Activated CD4-positive, alpha-beta T cell treated with anti-CD3 and anti-CD28 coated beads, Interleukin-2, Interleukin-4, amounts not matched to agents 100 ng/mL and 50 ng/mL, durations not matched to agents 16 hours and 8 hours (primary cell): Measurements from ENCODE around the gene SLC26A1.

Source experiments
- DNase-seq: peaks from one replicate; pipeline ENCODE4 v3.0.0-alpha.2; 2020; ENCODE audit warnings: low spot score

SLC26A1 gene, protein sequence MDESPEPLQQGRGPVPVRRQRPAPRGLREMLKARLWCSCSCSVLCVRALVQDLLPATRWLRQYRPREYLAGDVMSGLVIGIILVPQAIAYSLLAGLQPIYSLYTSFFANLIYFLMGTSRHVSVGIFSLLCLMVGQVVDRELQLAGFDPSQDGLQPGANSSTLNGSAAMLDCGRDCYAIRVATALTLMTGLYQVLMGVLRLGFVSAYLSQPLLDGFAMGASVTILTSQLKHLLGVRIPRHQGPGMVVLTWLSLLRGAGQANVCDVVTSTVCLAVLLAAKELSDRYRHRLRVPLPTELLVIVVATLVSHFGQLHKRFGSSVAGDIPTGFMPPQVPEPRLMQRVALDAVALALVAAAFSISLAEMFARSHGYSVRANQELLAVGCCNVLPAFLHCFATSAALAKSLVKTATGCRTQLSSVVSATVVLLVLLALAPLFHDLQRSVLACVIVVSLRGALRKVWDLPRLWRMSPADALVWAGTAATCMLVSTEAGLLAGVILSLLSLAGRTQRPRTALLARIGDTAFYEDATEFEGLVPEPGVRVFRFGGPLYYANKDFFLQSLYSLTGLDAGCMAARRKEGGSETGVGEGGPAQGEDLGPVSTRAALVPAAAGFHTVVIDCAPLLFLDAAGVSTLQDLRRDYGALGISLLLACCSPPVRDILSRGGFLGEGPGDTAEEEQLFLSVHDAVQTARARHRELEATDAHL

DNA sequence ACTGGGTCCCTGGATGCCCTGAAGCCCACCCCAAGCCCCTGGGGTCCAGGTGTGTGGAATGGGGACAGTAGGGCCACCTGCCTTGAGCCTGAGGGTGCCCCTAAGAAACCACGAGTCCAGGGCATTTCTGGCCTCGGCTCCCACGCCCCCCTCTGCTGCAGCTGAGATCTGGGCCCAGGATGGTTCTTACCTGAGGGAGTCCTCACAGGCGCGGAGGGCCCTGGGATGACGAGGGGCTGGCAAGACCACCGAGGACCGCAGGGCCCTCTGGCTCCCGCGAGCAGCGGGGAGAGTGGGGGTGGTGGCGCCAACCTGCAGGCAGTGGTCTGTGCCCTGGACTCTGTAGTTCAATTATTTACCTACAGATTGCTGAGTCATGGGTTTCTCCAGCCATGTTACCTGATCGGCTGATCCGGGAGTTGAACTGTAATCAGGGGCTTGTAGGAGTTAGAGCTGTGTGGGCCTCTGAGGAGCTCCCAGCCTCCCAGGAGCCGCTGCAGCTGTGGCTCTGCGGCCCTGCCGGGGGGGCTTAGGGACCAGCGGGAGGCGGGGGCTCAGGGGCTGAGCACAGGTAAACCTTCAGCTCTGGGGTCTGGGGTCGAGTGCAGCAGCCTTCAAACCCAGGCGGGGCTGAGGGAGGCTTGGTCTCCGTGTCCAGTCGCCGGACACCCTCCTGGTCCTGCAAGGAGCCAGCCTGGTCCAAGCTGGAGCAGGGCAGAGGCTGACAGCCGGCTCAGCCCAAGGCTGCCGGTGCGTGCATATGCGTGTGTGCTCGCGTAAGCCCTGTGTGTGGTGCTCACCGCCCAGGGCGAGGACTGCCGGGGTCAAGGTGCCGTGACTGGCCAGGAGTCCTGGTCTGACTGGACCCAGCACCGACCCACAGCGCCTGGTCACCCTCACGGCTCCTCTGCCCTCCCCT is at the start of gene SLC26A1:
SLC26A1 (minus strand) TSS at position 294 of the 919 bp plus-strand sequence. CDS start 1,701 bp downstream, outside the sequence.
- DNase-seq = no peak

DNA sequence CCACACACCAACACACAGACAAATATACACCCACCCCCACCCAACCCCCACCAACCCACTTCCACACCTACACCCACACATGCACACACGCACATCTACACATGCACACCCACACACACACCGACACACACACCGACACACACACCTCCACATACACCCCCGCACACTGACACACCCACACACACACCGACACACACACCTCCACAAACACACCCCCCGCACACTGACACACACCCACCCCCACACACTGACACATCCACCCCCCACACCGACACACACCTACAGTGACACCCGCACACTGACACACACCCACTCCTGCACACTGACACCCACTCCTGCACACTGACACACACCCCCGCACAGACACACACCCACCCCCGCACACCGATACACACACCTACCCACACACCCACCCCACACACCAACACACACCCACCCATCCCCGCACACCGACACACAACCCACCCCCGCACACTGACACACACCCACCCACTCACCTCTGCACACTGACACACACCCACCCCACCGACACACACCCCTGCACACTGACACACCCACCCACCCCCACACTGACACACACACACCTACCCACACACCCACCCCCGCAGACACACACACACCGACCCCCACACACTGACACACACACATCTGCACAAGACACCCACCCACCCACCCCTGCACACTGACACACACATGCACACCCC is 49.3 kb upstream of the SLC26A1 start:
- DNase-seq = no peak

DNA sequence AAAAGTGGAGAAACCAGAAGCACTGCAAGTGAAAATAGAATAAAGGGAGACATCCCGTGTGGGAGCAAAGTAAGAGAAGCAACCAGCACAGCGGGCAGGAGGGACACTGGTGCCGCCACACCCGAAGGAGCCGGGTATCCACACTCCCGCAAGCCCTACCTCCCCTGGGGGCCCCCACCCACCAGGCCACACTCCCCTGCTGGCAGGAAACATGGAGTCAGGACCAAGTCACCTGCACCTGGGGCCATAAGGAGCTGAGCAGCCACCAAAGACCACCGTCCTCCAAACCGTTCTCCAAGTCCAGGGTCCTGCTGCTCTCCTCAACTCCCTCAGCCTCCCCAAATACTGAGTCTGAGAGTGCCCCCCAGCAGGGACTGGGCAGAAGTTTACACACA is 48.7 kb upstream of the SLC26A1 start:
- no peak for DNase-seq

DNA sequence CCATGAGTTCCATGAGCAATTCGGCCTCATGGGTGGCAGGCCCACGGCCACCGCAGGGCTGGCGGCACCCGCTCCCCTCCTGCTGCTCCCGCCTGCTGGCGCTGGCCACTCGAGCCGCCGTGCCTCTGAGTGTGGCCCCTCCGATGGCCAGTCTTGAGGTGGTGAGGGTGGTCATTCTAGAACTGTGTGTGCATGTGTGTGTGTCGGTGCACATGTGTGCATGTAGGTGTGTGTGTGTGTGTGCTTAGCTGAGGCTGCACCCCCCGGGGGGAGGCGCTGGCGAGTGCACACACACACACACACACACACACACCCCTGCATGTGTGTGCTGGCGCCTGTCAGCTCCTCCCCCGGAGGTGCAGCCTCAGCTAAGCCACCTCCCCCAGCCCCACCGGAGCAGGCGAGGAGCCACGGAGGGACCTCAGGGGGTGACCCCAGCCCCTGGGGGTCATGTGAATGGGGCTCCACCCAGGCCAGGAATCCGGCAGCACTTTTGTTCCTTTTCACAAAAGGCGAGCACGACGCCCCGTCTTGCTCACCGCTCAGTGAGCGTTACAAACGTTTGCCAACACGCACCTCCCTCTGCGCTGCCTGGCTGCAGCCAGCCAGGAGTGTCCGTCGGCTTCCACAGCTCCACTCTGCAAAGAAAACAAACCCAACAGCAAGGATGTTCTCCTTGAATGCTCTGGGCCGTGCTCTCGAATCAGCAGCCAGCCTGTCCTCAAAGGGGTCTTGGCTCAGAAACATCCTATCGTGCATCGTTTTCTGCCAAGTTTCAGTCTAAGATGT is 48.1 kb upstream of the SLC26A1 start:
- no peak for DNase-seq

DNA sequence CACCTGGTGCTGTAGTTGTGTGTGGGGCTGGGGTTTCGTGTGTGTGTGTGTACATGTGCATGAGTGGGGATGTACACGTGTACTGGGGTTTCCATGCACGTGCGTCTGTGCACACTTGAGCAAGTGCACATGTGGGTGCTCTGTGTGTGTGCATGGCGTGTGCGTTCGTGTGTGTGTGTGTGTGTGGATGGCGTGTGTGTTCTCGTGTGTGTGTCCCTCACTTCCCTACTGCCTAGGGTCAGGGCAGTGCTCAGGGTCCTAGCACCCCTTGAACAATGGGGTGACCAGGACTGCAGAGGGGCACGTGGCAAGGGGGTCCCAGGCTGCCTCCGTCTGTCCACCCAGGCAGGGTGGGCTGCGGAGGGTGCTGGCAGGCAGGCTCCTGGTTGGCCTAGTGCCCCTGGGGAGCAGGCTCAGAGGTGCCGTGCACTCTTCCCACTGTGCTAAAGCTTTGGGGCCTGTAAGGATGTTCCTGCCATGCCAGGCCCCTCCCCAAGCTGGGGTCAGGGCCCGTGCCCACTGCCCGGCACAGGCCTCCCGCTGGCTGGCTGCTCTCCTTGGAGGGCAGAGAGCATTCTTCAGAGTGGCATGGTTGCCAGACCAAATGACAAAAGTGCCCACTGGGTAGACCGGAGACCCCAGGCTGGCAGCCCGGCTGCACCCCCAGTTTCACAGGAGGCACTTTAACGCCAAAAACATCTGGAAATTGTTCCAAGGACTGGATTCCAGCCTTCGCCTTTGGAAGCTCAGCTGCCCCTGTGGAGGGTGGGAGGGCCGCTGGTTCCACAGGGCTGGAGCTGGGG is 47.3 kb upstream of the SLC26A1 start:
- no peak for DNase-seq

DNA sequence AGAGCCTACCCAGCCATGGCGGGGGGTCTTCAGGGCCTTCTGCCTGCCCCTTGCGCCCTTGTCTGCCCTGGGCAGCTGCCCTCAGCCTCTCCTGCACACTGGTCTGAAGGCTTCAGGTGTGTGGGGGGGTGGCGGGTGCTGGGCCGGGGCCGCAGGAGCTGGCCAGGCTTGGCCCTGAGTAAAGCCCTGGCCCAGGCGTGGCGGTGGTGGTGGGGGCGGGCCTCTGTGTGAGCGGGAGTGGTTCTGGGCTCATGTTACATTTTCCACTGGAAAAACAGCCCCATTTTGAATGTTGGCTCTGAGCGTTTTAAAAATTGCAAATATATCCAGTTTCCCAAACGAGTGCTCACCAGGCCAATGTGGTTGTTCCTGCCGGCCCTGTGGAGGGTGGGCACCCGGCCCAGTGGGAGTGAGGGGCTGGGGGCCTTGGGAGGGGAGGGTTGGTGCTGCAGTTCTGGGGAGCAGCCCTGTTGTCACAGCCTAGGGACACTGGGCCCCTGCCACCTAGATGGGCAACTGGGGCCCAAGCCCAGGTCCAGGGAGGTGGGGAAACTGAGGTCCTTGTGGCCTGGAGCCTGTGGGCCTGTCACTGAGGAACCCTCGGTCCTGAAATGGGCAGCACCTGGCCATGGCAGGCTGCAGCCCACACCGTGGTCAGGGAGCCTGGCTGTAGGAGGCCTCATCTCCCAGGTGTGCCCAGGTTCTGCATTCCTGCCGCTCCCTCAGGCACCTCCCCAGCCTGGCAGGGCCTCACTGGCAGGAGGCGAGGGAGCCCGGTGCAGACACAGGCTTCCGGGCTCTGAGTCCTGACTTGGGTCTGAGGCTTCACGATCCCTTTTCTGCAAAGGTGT is 46.5 kb upstream of the SLC26A1 start:
- no peak for DNase-seq

DNA sequence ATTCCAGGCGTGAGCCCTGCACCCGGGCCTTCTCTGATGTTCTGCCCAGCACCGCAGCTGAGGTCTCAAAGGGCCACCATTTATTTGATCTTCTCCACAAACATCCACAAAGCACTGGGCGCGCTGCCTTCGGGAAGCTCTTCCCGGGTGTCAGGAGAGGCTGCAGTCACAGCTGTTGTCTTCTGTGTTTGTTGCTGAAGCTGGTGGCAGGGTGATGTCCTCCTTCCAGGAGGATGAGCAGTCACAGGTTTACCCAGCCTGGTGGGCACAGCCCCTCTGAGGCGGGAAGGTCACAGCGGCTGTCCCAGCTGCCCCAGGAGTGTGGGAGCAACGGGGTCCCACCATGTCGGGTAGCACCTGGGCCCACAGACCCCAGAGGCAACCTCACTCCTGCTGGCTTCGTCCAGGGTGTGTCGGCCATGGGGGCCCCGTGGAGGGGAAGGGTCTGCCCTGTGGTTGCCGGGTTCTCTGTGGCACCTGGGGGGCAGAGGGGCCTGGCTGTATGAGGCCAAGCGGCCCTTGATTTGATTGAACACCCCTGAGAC is 45.8 kb upstream of the SLC26A1 start:
- DNase-seq = no peak

DNA sequence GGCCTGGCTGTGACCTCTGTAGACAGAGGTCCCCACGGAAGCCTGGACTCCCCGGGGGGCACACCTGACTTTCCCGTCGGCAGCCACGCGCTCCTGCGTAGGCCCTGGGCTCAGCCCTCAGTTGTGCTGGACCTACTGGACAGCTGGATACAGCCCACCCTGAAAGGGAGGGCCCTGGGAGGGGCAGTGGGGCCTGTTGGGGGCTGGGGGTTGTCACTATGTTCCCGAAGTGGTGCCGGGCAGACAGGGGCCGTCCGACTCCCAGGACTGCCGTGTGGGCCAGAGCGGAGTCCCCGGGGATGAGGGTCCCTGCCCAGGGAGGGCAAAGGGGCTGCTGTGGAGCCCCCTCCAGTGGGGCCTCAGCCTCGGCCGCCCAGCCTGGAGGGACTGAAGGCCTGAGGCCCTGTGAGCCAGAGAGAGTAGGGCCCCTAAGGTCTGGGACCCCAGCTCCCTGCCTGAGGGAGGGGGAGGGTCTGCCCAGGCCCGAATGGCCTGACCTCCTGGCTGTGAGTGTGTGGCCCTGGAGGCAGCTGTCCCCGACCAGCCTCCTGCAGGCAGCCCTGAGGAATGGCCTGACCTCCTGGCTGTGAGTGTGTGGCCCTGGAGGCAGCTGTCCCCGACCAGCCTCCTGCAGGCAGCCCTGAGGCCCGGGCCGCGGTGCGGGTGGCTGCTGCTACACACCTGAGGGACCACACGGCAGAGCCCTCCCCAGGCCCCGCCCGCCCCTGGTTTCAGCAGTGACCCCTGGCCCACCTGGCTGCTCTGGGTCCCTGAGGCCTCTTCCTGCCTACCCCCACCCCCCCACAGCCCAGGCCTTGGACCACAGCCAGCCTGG is 44.0 kb upstream of the SLC26A1 start:
- DNase-seq = no peak

DNA sequence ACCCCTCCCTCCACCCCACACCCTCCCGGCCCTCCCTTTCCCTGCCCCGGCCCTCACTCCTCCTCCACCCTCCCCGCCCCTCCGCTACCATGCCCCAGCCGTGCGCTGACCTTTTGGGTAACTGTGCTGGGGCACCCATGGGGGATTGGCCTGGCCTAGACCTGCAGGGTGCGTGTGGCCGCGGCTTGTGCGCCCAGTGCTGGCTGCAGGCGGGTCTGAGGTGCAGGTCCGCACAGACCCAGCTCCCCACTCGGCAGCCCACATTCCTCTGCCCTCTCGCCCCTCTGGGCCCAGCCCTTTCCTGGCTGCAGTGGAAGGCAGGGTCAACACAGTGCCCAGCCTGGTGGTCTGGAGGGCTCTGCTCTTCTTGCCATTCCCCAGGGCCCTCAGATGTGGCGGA is 42.9 kb upstream of the SLC26A1 start:
- no peak for DNase-seq

DNA sequence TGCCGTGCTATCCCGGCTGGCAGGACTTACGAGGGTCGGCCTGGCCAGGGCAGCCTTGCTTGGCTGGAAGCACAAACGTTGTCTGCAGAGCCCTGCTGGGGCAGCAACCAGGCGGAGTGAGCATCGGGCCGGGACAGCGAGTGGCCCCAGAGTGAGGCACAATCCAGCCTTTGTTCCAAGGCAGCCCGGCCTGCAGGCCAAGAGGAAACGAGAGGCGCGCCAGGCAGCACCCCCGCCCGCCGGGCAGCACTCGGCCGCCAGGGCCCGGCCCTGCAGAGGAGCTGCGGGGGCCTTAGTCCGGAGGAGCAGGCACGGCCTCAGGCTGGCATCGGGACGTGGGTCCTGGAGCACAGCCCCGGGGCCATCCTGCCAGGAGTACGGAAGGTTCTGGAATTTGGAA is 42.3 kb upstream of the SLC26A1 start:
- no peak for DNase-seq

DNA sequence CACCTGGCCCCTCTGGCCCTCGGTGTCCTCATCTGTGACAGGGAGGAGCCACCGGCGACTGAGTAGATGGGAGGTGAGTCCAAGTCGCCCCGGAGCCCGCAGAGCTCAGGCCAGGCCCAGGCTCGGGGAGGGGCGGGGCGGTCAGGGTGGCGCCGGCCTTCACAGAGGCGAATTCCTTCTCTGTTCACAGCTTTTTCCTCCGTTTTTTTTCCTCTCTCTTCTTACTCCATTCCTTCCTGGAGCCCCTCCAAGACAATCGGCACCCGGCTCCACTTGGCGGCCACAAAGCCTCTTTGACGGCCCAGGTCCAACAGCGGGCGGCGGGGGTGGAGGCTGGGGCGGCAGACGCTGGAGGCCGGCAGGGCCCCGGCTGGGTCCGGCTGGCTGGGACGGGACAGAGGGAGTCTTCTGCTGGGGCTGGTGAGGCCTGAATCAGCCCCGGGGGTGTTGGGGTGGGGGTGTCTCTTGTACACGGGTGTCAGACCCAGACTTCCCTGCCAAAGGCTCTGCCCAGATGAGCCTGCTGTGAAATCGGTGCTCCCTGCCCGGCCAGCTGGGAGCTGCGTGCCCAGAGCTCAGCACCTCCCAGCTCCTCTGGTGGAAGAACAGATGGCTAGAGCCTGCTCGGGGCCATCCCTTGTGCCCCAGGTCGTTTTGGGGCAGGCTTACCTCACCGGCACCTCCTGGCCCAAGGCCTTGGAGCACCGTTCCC is 40.8 kb upstream of the SLC26A1 start:
- no peak for DNase-seq

DNA sequence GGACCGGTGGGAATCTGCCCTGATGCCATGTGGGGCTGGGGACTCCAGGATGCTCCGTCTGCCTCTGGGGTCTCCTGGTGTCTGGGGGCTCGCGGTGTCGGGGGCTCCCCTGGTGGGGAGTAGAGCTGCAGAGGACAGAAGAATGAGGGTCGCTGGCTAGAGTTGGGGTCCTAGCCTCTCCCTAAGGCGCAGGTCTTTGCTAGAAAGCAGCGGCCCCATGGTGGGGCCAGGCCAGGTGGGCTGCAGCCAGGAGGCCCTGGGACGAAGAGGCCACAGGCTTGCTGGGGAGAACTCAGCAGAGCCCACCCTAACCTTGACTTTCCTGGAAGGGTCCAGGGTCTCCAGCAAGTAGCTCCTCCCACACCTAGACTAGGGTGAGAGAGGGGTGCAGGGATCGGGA is 39.7 kb upstream of the SLC26A1 start:
- no peak for DNase-seq

DNA sequence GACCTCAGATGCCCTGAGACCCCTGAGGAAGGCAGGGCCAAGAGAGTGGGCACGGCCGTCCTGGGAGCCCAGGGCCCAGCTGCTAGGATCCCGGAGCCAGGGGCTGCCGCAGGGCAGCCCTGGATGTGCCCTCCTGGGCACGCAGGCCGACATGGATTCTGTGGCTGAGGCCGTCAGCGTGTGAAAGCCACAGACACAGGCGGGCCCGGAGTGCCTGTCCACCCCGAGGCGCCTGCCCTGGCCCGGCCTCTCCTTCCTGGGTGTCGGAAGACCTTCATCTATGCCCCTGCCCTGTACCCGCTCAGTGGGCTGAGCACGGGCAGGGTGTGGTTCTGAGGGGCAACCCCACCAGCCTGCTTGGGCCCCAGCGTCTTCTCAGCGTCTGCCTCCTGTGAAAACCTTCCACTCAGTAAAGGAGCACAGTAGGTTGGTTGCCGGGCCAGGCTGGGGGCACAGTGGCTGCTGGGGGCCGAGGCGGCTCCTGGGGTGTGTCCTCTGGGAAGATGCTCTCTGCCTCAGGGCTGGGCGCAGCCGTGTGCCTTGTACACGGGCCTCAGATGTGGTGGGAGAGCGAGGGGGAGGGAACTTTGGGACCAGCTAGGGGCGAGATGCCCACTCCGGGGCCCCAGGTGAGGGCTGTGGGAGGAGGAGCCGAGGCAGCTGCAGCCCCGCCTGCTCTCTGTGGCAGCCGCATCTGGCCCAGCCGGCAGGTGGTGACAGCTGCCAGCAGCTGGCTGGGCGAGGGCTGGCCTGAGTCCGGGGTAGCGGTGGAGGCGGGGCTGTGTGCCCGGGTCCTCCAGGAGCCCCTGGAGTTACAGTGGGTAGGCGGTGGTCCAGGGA is 39.0 kb upstream of the SLC26A1 start:
- DNase-seq = no peak

DNA sequence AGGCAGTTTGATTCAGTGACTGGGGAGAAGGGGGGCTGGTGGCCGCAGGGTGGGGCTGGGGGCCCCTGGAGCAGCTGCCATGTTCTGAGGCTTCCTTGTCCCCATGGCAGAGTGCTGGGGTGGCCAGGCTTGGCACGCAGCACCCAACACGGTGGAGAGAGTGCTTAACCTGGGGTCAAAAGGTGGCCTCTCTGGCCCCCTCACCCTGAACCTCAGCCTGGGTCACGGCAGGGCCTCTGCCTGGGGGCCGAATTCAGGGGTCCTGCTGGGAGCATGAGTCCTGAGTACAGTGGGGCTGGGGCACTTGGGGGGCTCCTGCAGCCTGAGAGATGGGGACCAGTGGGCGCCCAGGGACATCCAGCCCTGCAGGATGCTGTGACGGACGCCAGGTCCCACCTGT is 38.1 kb upstream of the SLC26A1 start:
- DNase-seq = no peak

DNA sequence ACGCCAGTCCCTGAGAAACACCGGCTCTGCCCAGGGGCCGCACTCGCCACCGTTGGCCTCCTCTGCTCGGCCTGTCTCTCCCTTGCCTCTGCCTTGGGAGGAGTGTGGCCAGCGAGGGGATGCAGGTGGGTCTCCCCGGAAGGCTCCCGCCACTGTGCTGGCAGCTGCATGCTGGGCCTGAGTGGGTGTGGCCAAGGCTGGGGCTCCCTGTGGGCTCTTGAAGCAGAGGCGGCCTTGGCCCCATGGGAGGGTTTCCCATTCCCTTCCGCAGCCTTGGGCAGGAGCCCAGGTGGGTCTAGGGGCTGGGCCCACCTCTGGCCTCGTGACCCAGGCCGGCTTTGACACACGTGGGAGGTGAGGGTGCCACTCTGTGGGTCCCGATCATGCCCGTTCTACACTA is 37.4 kb upstream of the SLC26A1 start:
- DNase-seq = no peak

DNA sequence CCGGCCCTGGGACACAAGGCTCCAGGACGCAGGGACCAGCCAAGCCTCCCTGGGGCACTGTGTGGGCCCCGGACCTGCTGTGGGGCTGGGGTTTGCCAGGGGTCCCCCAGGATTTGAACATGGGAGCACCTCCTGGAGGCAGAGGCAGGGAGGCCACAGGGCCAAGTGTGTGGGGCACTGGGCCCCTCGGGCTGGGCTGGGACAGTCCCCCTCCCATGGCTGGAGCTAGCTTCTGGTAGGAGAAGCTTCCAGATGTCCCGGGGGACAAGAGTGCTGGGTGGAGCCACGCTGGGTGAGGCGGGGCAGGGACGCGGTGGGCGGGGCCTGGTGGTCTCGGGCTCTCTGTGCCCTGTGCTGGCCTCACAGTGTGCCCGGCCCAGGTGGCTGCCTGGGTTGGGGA is 36.8 kb upstream of the SLC26A1 start:
- DNase-seq = no peak
